Neural cell (in vitro differentiated cells): ENCODE results near the gene CYP39A1. TPM values are rescaled to one million over a fixed set of nuclear protein-coding genes. Genes with fewer than 3 reads are reported as not detected.

Experiments
- H2AFZ ChIP-seq: fragments of 200-600, 300-800 bp; sonication (generic), shearing (Covaris generic); 2 replicates; pipeline ENCODE4 v1.6.0; 2014; ENCODE audit warnings: low read depth, mild to moderate bottlenecking, antibody characterized with exemption, low read length, moderate library complexity
- H3F3A ChIP-seq: fragments of 200-600 bp; shearing (Covaris generic); 2 replicates; pipeline ENCODE4 v1.6.1; 2016; ENCODE audit warnings: mild to moderate bottlenecking, moderate library complexity, mixed read lengths, antibody characterized with exemption, low read length; ENCODE audit not compliant: insufficient read depth, poor library complexity, severe bottlenecking
- H3K27ac ChIP-seq: fragments of 200-600, 300-800 bp; sonication (generic), shearing (Covaris generic); 2 replicates; pipeline ENCODE4 v1.5.1; 2014; ENCODE audit warnings: mild to moderate bottlenecking, low read length, moderate library complexity
- H3K27me3 ChIP-seq: fragments of 300-800, 200-600 bp; sonication (generic), shearing (Covaris generic); 2 replicates; pipeline ENCODE4 v1.6.0; 2014; ENCODE audit warnings: mild to moderate bottlenecking, low read depth, low read length, moderate library complexity; ENCODE audit not compliant: insufficient read depth
- H3K36me3 ChIP-seq: fragments of 300-800, 200-600 bp; sonication (generic), shearing (Covaris generic); 2 replicates; pipeline ENCODE4 v1.5.1; 2014; ENCODE audit warnings: mild to moderate bottlenecking, antibody characterized with exemption, low read length, moderate library complexity; ENCODE audit not compliant: insufficient read depth
- H3K4me2 ChIP-seq: fragments of 300-800, 200-600 bp; sonication (generic), shearing (Covaris generic); 2 replicates; pipeline ENCODE4 v1.6.0; 2014; ENCODE audit warnings: mild to moderate bottlenecking, low read length
- H3K4me3 ChIP-seq: fragments of 300-800, 200-600 bp; sonication (generic), shearing (Covaris generic); 2 replicates; pipeline ENCODE4 v1.5.1; 2014; ENCODE audit warnings: mild to moderate bottlenecking, low read length, moderate library complexity
- H3K79me2 ChIP-seq: fragments of 200-600 bp; shearing (Covaris generic); replicated peaks from 2 replicates; pipeline ENCODE4 v1.6.0; 2014; ENCODE audit warnings: mild to moderate bottlenecking, low read length, moderate library complexity; ENCODE audit not compliant: insufficient read depth
- H3K9ac ChIP-seq: fragments of 300-800, 200-600 bp; sonication (generic), shearing (Covaris generic); 2 replicates; pipeline ENCODE4 v1.6.1; 2016; ENCODE audit warnings: mild to moderate bottlenecking, low read length, mixed read lengths
- H3K9me2 ChIP-seq: fragments of 200-600 bp; shearing (Covaris generic); 2 replicates; pipeline ENCODE4 v1.6.1; 2016; ENCODE audit warnings: mild to moderate bottlenecking, low read length, mixed read lengths; ENCODE audit not compliant: insufficient read depth
- H3K9me3 ChIP-seq: fragments of 200-600, 300-800 bp; sonication (generic), shearing (Covaris generic); 2 replicates; pipeline ENCODE4 v1.6.1; 2016; ENCODE audit warnings: mild to moderate bottlenecking, mixed run types, low read length, moderate library complexity, mixed read lengths
- H4K20me1 ChIP-seq: fragments of 200-600 bp; shearing (Covaris generic); 2 replicates; pipeline ENCODE4 v1.6.1; 2016; ENCODE audit warnings: mild to moderate bottlenecking, mixed run types; ENCODE audit not compliant: insufficient read depth
- CTCF ChIP-seq: fragments of 450-650 bp; IDR thresholded peaks from 2 replicates; pipeline ENCODE4 v1.5.1; 2014; ENCODE audit warnings: antibody characterized with exemption, mild to moderate bottlenecking, moderate library complexity; ENCODE audit not compliant: poor library complexity, severe bottlenecking
- EP300 ChIP-seq: fragments of 450-650 bp; conservative IDR thresholded peaks from 2 replicates; pipeline ENCODE4 v1.6.1; 2014; ENCODE audit warnings: antibody characterized with exemption, mild to moderate bottlenecking, moderate library complexity; ENCODE audit not compliant: poor library complexity, severe bottlenecking
- EZH2 ChIP-seq: fragments of 200-600, 300-800 bp; shearing (Covaris generic), sonication (generic); IDR thresholded peaks from 2 replicates; pipeline ENCODE4 v1.6.1; 2014; ENCODE audit warnings: antibody characterized with exemption, low read length, borderline replicate concordance, mild to moderate bottlenecking; ENCODE audit not compliant: insufficient read depth, poor library complexity, severe bottlenecking
- MXI1 ChIP-seq: fragments of 450-650 bp; conservative IDR thresholded peaks from 2 replicates; pipeline ENCODE4 v1.6.1; 2014; ENCODE audit warnings: antibody characterized with exemption, mild to moderate bottlenecking; ENCODE audit not compliant: poor library complexity, severe bottlenecking
- POLR2AphosphoS5 ChIP-seq: IDR thresholded peaks from 2 replicates; pipeline ENCODE4 v1.6.1; 2012
- RAD21 ChIP-seq: fragments of 450-650 bp; conservative IDR thresholded peaks from 2 replicates; pipeline ENCODE4 v1.6.1; 2014; ENCODE audit warnings: antibody characterized with exemption, mild to moderate bottlenecking, moderate library complexity
- REST ChIP-seq: IDR thresholded peaks from 2 replicates; pipeline ENCODE4 v1.6.1; 2012; ENCODE audit warnings: borderline replicate concordance
- SMC3 ChIP-seq: fragments of 450-650 bp; conservative IDR thresholded peaks from 2 replicates; pipeline ENCODE4 v1.6.1; 2014; ENCODE audit warnings: antibody characterized with exemption, mild to moderate bottlenecking, moderate library complexity; ENCODE audit not compliant: poor library complexity
- TAF1 ChIP-seq: IDR thresholded peaks from 2 replicates; pipeline ENCODE4 v1.6.1; 2012; ENCODE audit warnings: low read depth
- polyA plus RNA-seq: library from polyadenylated mRNA; depleted of rRNA; stranded (reverse); fragments of >200 nt; gene quantifications from 2 replicates; pipeline ENCODE4 v1.2.3, GENCODE V29; 2014

CYP39A1 gene
- polyA plus RNA-seq, 1 donor from 2014 or later = 1.4 TPM

DNA sequence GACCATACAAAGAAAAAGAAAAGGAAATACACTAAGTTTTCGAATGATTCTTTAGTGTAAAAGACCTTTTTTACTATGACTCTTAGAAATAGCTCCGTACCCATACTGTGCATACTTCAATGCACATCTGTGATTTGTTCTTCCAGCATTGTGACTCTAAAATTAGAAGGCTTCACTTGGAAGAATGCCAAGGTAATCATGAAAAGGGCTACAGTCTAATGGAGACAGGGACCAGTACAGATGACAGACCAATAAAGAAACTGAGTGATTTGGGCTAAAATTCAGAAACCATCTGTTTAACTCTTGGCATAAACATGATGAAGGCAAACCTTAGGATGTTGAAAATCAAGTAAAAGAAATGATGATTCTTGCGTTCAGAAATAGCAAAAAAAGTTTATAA, 46.3 kb downstream of the CYP39A1 start:
- TF ChIP-seq EZH2 = no peak
- no peak for TF ChIP-seq REST
- no peak for TF ChIP-seq TAF1
- no peak for TF ChIP-seq MXI1
- no peak for TF ChIP-seq EP300
- no peak for TF ChIP-seq CTCF
- TF ChIP-seq RAD21 = no peak
- no peak for TF ChIP-seq POLR2AphosphoS5
- TF ChIP-seq SMC3 = no peak
- Histone ChIP-seq H3K27ac (no peak overlapping the region), H3K36me3 (no peaks in the 10 kb centered on the region), H3K4me3 (no peak overlapping the region), H3K4me2 (no peak overlapping the region), H3K9me3 (no peaks in the 10 kb centered on the region), H3K27me3 (no peaks in the 10 kb centered on the region), H3K9me2 (no peaks in the 10 kb centered on the region), H3K9ac (no peak overlapping the region), H4K20me1 (no peaks in the 10 kb centered on the region), H3K79me2 (no peaks in the 10 kb centered on the region), H3F3A (no peaks in the 10 kb centered on the region), H2AFZ (no peak overlapping the region)

- Histone ChIP-seq H3K9me2 (no peaks in the 10 kb centered on the region), H3F3A (no peaks in the 10 kb centered on the region), H3K9me3 (no peaks in the 10 kb centered on the region), H3K79me2 (no peaks in the 10 kb centered on the region), H3K4me3 (no peak overlapping the region), H3K4me2 (no peak overlapping the region), H3K9ac (no peak overlapping the region), H3K36me3 (no peaks in the 10 kb centered on the region), H3K27me3 (no peaks in the 10 kb centered on the region), H4K20me1 (no peaks in the 10 kb centered on the region), H2AFZ (no peak overlapping the region), H3K27ac (no peak overlapping the region)
- TF ChIP-seq REST (no peak), EZH2 (no peak)
Measured at GRCh38 chr6:46605091-46605797, 47.4 kb downstream of the CYP39A1 start.
